ENCODE data around the gene CIC. TPM values are rescaled to one million over a fixed set of nuclear protein-coding genes. Genes with fewer than 3 reads are reported as not detected.

The CIC gene
- total RNA-seq, 1 experiment from 2014 or later: 54.0 TPM

DNA sequence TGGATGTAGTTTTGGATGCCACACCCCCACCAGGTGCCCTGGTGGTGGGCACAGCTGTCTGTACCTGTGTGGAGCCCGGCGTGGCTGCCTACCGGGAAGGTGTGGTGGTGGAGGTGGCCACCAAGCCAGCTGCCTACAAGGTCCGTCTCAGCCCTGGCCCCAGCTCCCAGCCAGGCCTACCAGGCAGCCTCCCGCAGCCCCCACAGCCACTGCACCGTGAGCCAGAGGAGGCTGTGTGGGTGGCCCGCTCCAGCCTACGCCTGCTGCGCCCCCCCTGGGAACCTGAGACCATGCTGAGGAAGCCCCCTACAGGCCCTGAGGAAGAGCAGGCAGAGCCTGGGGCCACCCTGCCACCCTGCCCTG lies 3.5 kb downstream of the CIC start:
- no peaks in the 10 kb centered on the region for H3K27me3 Mint-ChIP-seq (ENCODE audit: low read depth)
- Histone ChIP-seq H2AFZ (ENCODE audit: low read length) (no peak overlapping the region), H3K9me3 (ENCODE audit: control insufficient read depth, low read depth, low read length) (no peaks in the 10 kb centered on the region), H3K9ac (ENCODE audit: extremely low read depth, insufficient read length, low read length) (no peak overlapping the region), H3K23me2 (ENCODE audit: insufficient read length, low read depth, low read length, poor library complexity, severe bottlenecking) (peaks cover 9% of the 10 kb centered on the region), H3T11ph (ENCODE audit: low read length) (no peak overlapping the region), H3K79me2 (ENCODE audit: insufficient read depth, low read length) (no peaks in the 10 kb centered on the region), H2BK5ac (ENCODE audit: insufficient read length, low read length) (no peak overlapping the region), H2BK120ac (ENCODE audit: low read depth, low read length, poor library complexity, severe bottlenecking) (no peak overlapping the region), H4K5ac (ENCODE audit: insufficient read length, low read depth, low read length) (no peak overlapping the region), H3K14ac (ENCODE audit: insufficient read depth, low read length) (no peak overlapping the region), H3K4me1 (ENCODE audit: insufficient read depth, low read length) (no peaks in the 10 kb centered on the region; the same call in 1 of the 2 replicates), H3K4me2 (ENCODE audit: insufficient read depth, insufficient read length, low read length) (no peak overlapping the region), H3K27me3 (ENCODE audit: insufficient read depth, low read length) (no peaks in the 10 kb centered on the region), H2BK20ac (ENCODE audit: low read depth, low read length, poor library complexity, severe bottlenecking) (no peak overlapping the region), H2BK15ac (ENCODE audit: low read depth, low read length) (no peak overlapping the region), H4K8ac (replicated peaks; ENCODE audit: insufficient read length, low read depth, low read length) (no peak overlapping the region), H3K56ac (ENCODE audit: insufficient read length, low read depth, low read length) (no peak overlapping the region), H4K91ac (ENCODE audit: insufficient read length, low read depth, low read length) (no peak overlapping the region), H3K23ac (ENCODE audit: insufficient read length, low read depth, low read length) (no peak overlapping the region), H3K18ac (ENCODE audit: insufficient read length, low read depth, low read length) (no peak overlapping the region), H3K4ac (ENCODE audit: low read depth, low read length) (no peak overlapping the region), H3K79me1 (ENCODE audit: insufficient read depth, low read depth, low read length, poor library complexity, severe bottlenecking) (no peaks in the 10 kb centered on the region), H2AK5ac (ENCODE audit: insufficient read length, low read length) (no peak overlapping the region), H4K20me1 (ENCODE audit: control insufficient read depth, insufficient read depth, insufficient read length) (no peaks in the 10 kb centered on the region), H2BK12ac (ENCODE audit: insufficient read length, low read depth, low read length) (no peak overlapping the region), H3K27ac (ENCODE audit: insufficient read length, low read depth, low read length) (no peak overlapping the region)
- no peak for TF ChIP-seq CTCF (conservative IDR thresholded peaks at IDR 0.05)
- H3K4me1 Mint-ChIP-seq: peaks cover 18 to 23% of the 10 kb centered on the region in 2 experiments
- no peaks in the 10 kb centered on the region; a peak in 1 of 5 replicates for H3K9me3 Mint-ChIP-seq
- no peak overlapping the region for H3K4me3 Mint-ChIP-seq
- H3K36me3 Mint-ChIP-seq (ENCODE audit: insufficient read depth in 1 of 3, low read depth in 3 of 3): peaks cover 4 to 23% (median 16%) of the 10 kb centered on the region in 3 experiments; a peak in 6 of 7 replicates
- no CpG with 5 or more reads among the region's 9 CpGs for WGBS (ENCODE audit: extremely low coverage, insufficient read length, low lambda C conversion rate)
- no peak overlapping the region for H3K27ac Mint-ChIP-seq
- no peak for DNase-seq
